HG02885 (cell line): ENCODE results near the gene GJB5.
"Not testable (repeated sequence)": the region's sequence is repeated elsewhere in the genome, so short reads cannot be mapped to it uniquely, and the experiment has no call there.

Experiments used
- ATAC-seq: cut with Tn5 transposase; IDR thresholded peaks from one replicate; pipeline ENCODE4 v1.9.1; 2021; ENCODE audit warnings: mild to moderate bottlenecking; ENCODE audit not compliant: unreplicated experiment, poor library complexity

The GJB5 gene

DNA sequence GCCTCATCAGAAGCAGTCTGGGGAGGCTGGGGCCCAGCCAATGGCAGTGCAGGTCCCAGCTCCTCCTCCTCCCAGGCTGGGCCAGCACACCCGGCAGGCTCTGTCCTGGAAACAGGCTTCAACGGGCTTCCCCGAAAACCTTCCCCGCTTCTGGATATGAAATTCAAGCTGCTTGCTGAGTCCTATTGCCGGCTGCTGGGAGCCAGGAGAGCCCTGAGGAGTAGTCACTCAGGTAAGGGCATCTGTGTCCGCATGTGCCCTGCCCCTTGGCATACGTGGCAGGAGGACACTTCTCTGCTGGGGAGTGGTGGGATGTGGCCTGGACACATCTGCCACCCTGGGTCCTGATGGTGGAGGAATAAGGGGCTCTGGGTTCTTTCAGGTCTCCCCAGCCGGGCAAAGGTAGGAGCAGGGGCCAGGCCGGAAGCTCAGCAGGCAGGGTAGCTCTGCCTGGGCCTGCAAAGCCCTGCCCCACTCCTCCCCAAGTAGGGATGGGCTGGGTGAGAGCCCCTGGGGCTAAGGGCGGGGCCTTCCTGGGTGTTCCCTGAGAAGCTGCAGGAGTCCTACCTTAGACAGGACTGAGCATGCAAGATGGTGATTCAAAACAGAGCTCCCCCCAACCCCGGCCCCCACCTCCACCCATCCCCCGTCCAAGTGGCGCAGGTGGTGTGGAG is at the start of gene GJB5:
Gene GJB5 (plus strand): TSS at position 84 of the 674 bp plus-strand sequence. CDS start 2,284 bp downstream, outside the sequence.
- ATAC-seq: no peak

GRCh38 chr1:34705077-34705476 is 49.8 kb upstream of the GJB5 start:
- no peak for ATAC-seq

- ATAC-seq: no peak
Observed at GRCh38 chr1:34708106-34708505, 46.7 kb upstream of the GJB5 start.

- ATAC-seq: no peak
Observed at GRCh38 chr1:34709547-34709946, 45.3 kb upstream of the GJB5 start.

DNA sequence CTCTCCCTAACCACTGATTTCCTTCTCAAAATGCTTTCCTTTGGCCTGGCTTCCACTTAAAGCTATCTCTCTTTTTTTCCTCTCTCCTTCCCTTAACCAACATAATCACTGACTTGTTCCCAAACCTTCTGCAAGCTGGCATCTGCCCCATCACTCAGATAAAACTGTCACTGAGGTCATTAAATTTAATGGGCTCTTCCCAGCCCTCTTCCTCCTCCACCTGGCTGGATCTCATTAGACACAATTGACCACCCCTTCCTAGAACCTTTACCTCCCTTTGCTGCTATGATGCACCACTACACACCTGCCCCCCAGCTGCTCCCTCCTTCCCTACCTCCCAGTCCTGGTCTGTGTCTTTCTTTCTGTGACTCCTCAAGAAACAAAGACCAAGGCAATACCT is 44.0 kb upstream of the GJB5 start:
- no peak for ATAC-seq

DNA sequence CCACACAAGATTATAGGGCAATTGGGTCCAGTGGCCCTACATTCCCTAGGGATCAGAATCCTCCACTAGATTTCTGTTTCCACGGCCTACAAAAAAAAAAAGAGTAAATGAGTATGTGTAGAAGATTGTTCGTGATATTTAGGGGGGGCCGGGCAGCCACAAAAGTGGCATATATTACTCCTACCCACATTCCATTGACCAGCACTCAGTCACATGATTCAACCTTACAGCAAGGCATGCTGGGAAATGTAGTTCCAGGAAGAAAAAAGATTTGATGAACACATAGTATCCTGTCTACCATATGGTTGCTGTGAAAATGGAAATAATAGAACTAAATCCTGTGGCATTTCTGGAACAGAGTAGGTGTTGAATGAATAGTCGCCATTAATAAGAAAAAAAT is 43.4 kb upstream of the GJB5 start:
- no peak for ATAC-seq

DNA sequence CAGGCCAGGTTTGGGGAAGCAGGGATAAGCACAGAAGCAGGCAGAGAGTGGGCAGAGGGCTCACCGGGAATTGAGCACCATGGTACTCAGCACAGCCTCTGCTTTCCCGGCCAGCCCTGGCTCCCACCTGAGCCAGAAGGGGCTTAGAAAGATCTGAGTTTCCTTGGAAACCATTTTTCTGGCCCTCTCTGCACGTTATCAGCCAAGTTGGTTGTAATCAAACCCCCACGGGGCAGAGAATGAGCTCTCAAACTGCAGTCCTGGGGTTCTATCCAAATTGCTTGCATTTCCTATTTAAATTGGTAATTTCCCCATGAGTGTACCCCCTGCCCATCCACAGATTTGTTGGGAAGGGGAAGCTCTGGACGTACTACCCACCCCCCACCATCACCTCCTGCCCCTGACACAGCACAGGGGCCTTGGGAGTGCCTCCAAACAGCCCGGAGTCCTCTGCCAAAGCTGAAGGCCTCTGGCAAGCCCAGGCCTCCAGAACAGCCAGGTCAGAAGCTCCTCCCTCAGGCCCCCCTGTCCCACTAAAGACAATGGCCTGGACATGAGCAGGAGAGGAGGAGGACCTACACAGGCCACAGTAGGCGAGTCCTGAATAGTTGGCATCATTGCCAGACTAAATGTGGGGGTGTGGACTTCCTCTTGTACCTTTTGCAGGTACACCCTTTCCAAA is 42.7 kb upstream of the GJB5 start:
- ATAC-seq: no peak

- no peak for ATAC-seq
Observed at GRCh38 chr1:34713443-34713842, 41.4 kb upstream of the GJB5 start.

GRCh38 chr1:34714386-34714785 is 40.5 kb upstream of the GJB5 start:
- ATAC-seq: no peak

DNA sequence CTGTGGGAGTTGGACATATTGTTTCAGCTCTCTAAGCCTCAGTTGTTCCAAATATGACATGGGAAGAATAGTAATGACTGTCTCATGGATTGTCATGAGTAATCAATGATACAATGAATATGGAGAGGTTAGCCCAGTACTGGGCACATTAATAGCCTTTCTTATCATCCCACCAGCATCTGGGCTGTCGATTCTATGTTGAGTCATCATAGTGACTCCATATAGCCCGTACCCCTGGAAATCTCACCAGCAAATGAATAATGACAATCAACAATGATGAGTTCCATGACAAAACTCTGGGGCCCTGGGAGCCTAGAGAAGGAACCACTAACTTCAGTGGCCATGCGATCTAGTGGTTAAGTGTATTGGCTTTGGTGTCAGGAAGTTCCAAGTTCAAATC is 39.7 kb upstream of the GJB5 start:
- no peak for ATAC-seq

GRCh38 chr1:34721241-34721640 is 33.6 kb upstream of the GJB5 start:
- no peak for ATAC-seq

DNA sequence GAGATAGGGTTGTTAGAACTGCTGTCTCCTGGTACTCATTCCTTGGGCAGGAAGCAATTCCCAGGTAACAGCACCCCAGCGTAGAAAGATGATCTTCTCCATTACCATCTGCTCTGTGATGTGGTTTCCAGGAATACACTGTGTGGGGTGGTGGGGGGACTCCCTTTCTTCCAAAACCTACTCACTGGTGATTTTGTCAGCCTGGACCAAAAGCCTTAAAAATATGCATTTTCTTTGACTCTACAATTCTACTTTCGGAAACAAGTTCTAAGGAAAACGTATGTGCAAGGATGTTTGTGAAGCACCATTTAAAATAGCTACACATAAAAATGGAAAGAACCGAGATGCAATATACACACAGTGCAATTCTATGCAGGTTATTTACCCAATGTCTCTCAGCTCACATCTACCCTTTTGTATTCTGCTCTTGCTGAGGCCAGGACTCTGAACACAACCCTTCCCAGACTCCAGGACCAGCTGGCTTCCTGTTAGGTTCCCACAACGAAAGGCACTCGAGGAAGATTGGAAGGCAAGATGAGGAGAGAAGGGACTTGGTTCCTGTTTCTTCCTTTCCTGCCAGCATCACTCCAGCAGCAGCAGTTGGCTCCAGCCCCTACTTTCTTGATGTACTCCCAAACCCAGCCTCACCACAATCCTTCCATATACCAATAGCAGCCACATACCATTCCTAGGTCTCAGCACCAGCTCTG is 33.0 kb upstream of the GJB5 start:
- ATAC-seq: no peak

GRCh38 chr1:34726861-34727260 is 28.0 kb upstream of the GJB5 start:
- ATAC-seq: no peak

GRCh38 chr1:34730485-34730884 is 24.4 kb upstream of the GJB5 start:
- ATAC-seq: no peak

GRCh38 chr1:34732831-34733230 is 22.0 kb upstream of the GJB5 start:
- ATAC-seq: not testable (repeated sequence)

DNA sequence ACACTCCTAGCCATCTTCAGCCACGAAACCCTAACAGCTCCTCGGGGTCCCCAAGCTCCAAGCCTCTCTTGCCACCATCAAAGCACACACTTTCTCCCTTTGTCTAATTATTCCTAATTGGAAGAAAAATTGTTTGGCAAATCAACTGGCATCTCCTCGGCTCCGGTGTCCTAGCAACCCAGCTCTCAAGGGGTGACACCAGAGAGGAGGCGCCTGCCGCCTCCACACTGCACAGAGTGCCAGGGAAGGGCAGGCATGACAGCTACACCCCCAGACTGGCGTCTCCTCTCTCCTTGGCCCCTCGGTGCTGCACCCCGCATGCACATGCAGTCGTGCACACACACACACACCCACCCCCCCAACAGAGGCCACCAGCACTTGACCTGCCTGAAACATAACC is 18.2 kb upstream of the GJB5 start:
- ATAC-seq: no peak

DNA sequence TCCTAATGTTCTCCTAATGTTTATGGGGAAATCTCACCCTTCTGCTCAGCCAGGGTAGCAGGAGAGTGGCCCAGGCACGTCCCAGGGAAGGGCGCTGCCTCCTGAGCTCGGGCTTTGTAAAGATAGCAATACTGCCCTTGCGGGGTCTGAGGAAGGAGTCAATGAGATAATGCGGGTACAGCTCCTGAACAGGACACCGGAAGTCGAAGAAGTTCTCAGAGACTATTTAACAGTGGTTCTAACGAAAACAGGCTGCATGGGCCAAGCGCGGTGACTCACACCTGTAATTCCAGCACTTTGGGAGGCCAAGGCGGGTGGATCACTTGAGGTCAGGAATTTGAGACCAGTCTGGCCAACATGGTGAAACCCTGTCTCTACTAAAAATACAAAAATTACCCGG is 17.6 kb upstream of the GJB5 start:
- not testable (repeated sequence) for ATAC-seq

GRCh38 chr1:34739613-34740012 is 15.2 kb upstream of the GJB5 start:
- no peak for ATAC-seq

DNA sequence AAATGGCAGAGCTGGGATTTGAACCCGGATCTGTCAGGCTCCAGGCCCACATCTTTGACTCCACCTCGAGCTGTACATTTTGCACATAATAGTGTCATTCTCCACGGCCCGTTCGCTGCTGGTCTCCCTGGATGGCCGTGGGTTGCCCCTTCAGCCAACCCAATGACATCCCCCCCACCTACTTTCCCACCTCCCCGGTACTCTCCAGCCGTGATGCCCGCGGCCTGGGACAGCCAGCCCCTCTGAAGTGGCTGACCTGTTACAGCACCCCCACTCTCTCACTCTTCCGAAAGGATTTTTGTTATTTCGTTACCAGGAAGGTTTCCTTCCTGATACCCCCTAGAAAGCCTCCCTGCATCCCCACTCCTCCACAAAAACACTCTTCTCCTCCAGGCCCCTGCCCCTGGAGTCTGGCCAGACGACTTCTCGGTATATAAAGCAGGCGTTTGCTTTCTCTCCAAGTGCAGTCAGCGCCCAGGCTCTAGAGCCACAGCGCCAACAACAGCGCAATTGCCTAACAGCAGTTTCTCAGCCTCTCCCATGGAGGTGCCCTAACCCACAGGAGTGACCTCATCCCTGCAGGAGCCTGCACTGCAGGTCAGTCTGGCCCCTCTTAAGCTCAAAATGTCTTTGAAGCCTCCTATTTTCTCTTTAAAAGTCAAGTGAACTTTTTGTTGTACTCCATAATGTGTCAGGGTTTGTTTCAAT is 14.5 kb upstream of the GJB5 start:
- no peak for ATAC-seq

GRCh38 chr1:34742667-34743270 is 12.1 kb upstream of the GJB5 start:
- peak; percentile 71 for ATAC-seq
